Suppressor macrophage (primary cell): ENCODE results near the gene CUX1.
A peak's percentile ranks its signal among the peaks of the same experiment; 100 is the strongest.
"Not testable (repeated sequence)": the region's sequence is repeated elsewhere in the genome, so short reads cannot be mapped to it uniquely, and the experiment has no call there.

Source experiments
- DNase-seq, 4 experiments: peaks; one replicate each; pipeline ENCODE4 v3.0.0-alpha.2; 2020 to 2022

CUX1 gene

GRCh38 chr7:101824440-101824839 is 7.0 kb downstream of the CUX1 start:
- no peak for DNase-seq

GRCh38 chr7:101826081-101826835 is 8.8 kb downstream of the CUX1 start:
- no peak for DNase-seq

GRCh38 chr7:101828301-101829020 is 11.0 kb downstream of the CUX1 start:
- DNase-seq, result peak; percentile 46 to 77 (median 67)

- DNase-seq, result no peak
Measured at GRCh38 chr7:101829374-101829773, 11.9 kb downstream of the CUX1 start.

GRCh38 chr7:101829821-101830220 is 12.4 kb downstream of the CUX1 start:
- peak in 3 of 4 experiments; percentile 31 to 40 (median 32) for DNase-seq

- DNase-seq, result not testable (repeated sequence)
Measured at GRCh38 chr7:101831396-101831795, 14.0 kb downstream of the CUX1 start.

GRCh38 chr7:101832205-101832631 is 14.8 kb downstream of the CUX1 start:
- DNase-seq, result no peak

GRCh38 chr7:101832685-101833375 is 15.4 kb downstream of the CUX1 start:
- DNase-seq, result no peak

- DNase-seq, result no peak
Measured at GRCh38 chr7:101833799-101834198, 16.4 kb downstream of the CUX1 start.

- DNase-seq, result no peak
Measured at GRCh38 chr7:101835136-101835535, 17.7 kb downstream of the CUX1 start.

- not testable (repeated sequence) for DNase-seq
Measured at GRCh38 chr7:101837433-101837832, 20.0 kb downstream of the CUX1 start.

GRCh38 chr7:101838837-101839483 is 21.5 kb downstream of the CUX1 start:
- no peak for DNase-seq

- no peak for DNase-seq
Measured at GRCh38 chr7:101841328-101841727, 23.9 kb downstream of the CUX1 start.

GRCh38 chr7:101843293-101844271 is 26.2 kb downstream of the CUX1 start:
- DNase-seq, result no peak

- DNase-seq, result no peak
Measured at GRCh38 chr7:101845974-101846373, 28.5 kb downstream of the CUX1 start.

- DNase-seq, result no peak
Measured at GRCh38 chr7:101846800-101847538, 29.5 kb downstream of the CUX1 start.

GRCh38 chr7:101848208-101848951 is 31.0 kb downstream of the CUX1 start:
- peak; percentile 13 to 30 (median 18) for DNase-seq

- not testable (repeated sequence) for DNase-seq
Measured at GRCh38 chr7:101849314-101849713, 31.9 kb downstream of the CUX1 start.

GRCh38 chr7:101852364-101852763 is 34.9 kb downstream of the CUX1 start:
- not testable (repeated sequence) for DNase-seq

- DNase-seq, result no peak
Measured at GRCh38 chr7:101853684-101854083, 36.3 kb downstream of the CUX1 start.
